ENCODE data around the gene E2F6. TPM values are rescaled to one million over a fixed set of nuclear protein-coding genes. Genes with fewer than 3 reads are reported as not detected.

The E2F6 gene
- total and polyA plus RNA-seq, 2 of the 13 experiments (the other 11 are each of a cell fraction or from before 2014, with no cell fraction given), result 27.3 to 36.0 TPM

- CTCF ChIA-PET (ENCODE audit: low intra/inter-chr PET ratio, low total read pairs), result interaction anchor here (1.2 kb wide), 1 partner anchor 30 kb away, joined by 5 read pairs; no protein-coding TSS in a partner anchor
- no TSS peak for BruUV-seq (replicated peaks)
- intact Hi-C loops (cut with micrococcal nuclease; ENCODE audit: unreplicated experiment), result no loop called here
- Histone ChIP-seq H3K4me1 (ENCODE audit: insufficient read depth, low read length) (peaks cover 22% of the 10 kb centered on the region), H3K9me3 (ENCODE audit: low read length) (peaks cover 14% of the 10 kb centered on the region; the same call in 1 of the 2 replicates), H2AFZ (ENCODE audit: low read length) (no peak overlapping the region), H3K4me3 (replicated peaks in 1 of 3; ENCODE audit: insufficient read depth in 1 of 3, low read depth in 2 of 3, low read length in 3 of 3) (no peak overlapping the region), H3K79me2 (ENCODE audit: insufficient read depth, low read length) (no peaks in the 10 kb centered on the region), H3K27me3 (ENCODE audit: control insufficient read depth in 1 of 2, insufficient read depth in 2 of 2, low read length in 2 of 2) (no peaks in the 10 kb centered on the region), H3K36me3 (replicated peaks in 1 of 2; ENCODE audit: control insufficient read depth in 1 of 2, insufficient read depth in 2 of 2, low read length in 2 of 2) (no peaks in the 10 kb centered on the region), H3K4me2 (ENCODE audit: low read depth, low read length) (no peak overlapping the region), H4K20me1 (ENCODE audit: insufficient read depth, low read length) (no peaks in the 10 kb centered on the region), H3K9ac (ENCODE audit: insufficient read depth, low read depth, low read length) (no peak overlapping the region), H3K27ac (ENCODE audit: extremely low read length, insufficient read depth, low read length) (no peak overlapping the region)
- in situ Hi-C loops (cut with HindIII; ENCODE audit: extremely low pct_ligation_motif_present, low pct_unique_long_range_greater_than_20kb), result no loop called here
- 74% methylated on average over 2 of the region's 2 CpGs for WGBS (ENCODE audit: low lambda C conversion rate)
- FAIRE-seq, result no peak
- no peak for DNase-seq (ENCODE audit: low spot score)
- no peak for ATAC-seq
- POLR2A ChIA-PET, result no interaction called here
- no peak for TF ChIP-seq ZNF276 (CRISPR knock-in tag; IDR thresholded peaks at IDR 0.05; ENCODE audit: low read depth)
- TF ChIP-seq SRF (IDR thresholded peaks at IDR 0.05; ENCODE audit: low read depth, low read length), result no peak
- no peak for TF ChIP-seq GTF2F1 (IDR thresholded peaks at IDR 0.05; ENCODE audit: low read length)
- no peak for TF ChIP-seq MYNN (CRISPR knock-in tag; IDR thresholded peaks at IDR 0.05; ENCODE audit: low read depth)
- TF ChIP-seq, protein P1, sequence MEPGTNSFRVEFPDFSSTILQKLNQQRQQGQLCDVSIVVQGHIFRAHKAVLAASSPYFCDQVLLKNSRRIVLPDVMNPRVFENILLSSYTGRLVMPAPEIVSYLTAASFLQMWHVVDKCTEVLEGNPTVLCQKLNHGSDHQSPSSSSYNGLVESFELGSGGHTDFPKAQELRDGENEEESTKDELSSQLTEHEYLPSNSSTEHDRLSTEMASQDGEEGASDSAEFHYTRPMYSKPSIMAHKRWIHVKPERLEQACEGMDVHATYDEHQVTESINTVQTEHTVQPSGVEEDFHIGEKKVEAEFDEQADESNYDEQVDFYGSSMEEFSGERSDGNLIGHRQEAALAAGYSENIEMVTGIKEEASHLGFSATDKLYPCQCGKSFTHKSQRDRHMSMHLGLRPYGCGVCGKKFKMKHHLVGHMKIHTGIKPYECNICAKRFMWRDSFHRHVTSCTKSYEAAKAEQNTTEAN (CRISPR knock-in tag; conservative IDR thresholded peaks at IDR 0.05), result no peak
- TF ChIP-seq, protein P2, sequence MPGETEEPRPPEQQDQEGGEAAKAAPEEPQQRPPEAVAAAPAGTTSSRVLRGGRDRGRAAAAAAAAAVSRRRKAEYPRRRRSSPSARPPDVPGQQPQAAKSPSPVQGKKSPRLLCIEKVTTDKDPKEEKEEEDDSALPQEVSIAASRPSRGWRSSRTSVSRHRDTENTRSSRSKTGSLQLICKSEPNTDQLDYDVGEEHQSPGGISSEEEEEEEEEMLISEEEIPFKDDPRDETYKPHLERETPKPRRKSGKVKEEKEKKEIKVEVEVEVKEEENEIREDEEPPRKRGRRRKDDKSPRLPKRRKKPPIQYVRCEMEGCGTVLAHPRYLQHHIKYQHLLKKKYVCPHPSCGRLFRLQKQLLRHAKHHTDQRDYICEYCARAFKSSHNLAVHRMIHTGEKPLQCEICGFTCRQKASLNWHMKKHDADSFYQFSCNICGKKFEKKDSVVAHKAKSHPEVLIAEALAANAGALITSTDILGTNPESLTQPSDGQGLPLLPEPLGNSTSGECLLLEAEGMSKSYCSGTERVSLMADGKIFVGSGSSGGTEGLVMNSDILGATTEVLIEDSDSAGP (CRISPR knock-in tag; IDR thresholded peaks at IDR 0.05; ENCODE audit: borderline replicate concordance), result no peak
- no peak for TF ChIP-seq HNRNPUL1 (IDR thresholded peaks at IDR 0.05; ENCODE audit: low read depth, low read length)
- TF ChIP-seq, protein P3, sequence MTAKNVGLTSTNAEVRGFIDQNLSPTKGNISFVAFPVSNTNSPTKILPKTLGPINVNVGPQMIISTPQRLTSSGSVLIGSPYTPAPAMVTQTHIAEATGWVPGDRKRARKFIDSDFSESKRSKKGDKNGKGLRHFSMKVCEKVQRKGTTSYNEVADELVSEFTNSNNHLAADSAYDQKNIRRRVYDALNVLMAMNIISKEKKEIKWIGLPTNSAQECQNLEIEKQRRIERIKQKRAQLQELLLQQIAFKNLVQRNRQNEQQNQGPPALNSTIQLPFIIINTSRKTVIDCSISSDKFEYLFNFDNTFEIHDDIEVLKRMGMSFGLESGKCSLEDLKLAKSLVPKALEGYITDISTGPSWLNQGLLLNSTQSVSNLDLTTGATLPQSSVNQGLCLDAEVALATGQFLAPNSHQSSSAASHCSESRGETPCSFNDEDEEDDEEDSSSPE (CRISPR knock-in tag; IDR thresholded peaks at IDR 0.05), result no peak
- TF ChIP-seq ATF7 (IDR thresholded peaks at IDR 0.05), result no peak
- TF ChIP-seq ATF7 (CRISPR knock-in tag; IDR thresholded peaks at IDR 0.05), result no peak
- no peak for TF ChIP-seq ZNF713 (CRISPR knock-in tag; IDR thresholded peaks at IDR 0.05)
- TF ChIP-seq ZC3H4 (CRISPR knock-in tag; IDR thresholded peaks at IDR 0.05; ENCODE audit: borderline replicate concordance), result no peak
- TF ChIP-seq HHEX (CRISPR knock-in tag; IDR thresholded peaks at IDR 0.05), result no peak
- TF ChIP-seq, protein P4, sequence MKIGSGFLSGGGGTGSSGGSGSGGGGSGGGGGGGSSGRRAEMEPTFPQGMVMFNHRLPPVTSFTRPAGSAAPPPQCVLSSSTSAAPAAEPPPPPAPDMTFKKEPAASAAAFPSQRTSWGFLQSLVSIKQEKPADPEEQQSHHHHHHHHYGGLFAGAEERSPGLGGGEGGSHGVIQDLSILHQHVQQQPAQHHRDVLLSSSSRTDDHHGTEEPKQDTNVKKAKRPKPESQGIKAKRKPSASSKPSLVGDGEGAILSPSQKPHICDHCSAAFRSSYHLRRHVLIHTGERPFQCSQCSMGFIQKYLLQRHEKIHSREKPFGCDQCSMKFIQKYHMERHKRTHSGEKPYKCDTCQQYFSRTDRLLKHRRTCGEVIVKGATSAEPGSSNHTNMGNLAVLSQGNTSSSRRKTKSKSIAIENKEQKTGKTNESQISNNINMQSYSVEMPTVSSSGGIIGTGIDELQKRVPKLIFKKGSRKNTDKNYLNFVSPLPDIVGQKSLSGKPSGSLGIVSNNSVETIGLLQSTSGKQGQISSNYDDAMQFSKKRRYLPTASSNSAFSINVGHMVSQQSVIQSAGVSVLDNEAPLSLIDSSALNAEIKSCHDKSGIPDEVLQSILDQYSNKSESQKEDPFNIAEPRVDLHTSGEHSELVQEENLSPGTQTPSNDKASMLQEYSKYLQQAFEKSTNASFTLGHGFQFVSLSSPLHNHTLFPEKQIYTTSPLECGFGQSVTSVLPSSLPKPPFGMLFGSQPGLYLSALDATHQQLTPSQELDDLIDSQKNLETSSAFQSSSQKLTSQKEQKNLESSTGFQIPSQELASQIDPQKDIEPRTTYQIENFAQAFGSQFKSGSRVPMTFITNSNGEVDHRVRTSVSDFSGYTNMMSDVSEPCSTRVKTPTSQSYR (CRISPR knock-in tag; IDR thresholded peaks at IDR 0.05; ENCODE audit: borderline replicate concordance), result no peak
Measured at GRCh38 chr2:11416931-11417330, 49.0 kb downstream of the E2F6 start.

Data from HepG2 (cell line).